ENCODE data around the gene TCF19. TPM values are rescaled to one million over a fixed set of nuclear protein-coding genes. Genes with fewer than 3 reads are reported as not detected.
"Not testable (repeated sequence)": the region's sequence is repeated elsewhere in the genome, so short reads cannot be mapped to it uniquely, and the experiment has no call there.

Gene TCF19
- total and polyA plus RNA-seq, 2 experiments from 2014 or later: 18.3 to 28.4 TPM

GRCh38 chr6:31186052-31186734, 27.8 kb downstream of the TCF19 start:
- DNase-seq: no peak
- Histone ChIP-seq H3K36me3 (ENCODE audit: low read depth) (no peaks in the 10 kb centered on the region), H2AFZ (no peak overlapping the region), H3K4me1 (ENCODE audit: insufficient read depth) (no peaks in the 10 kb centered on the region), H3F3A (ENCODE audit: insufficient read depth) (no peaks in the 10 kb centered on the region), H3K4me3 (no peak overlapping the region), H3K79me2 (ENCODE audit: insufficient read depth) (no peaks in the 10 kb centered on the region), H3K4me2 (ENCODE audit: unreplicated experiment) (no peak overlapping the region), H3K27ac (no peak overlapping the region), H3K27me3 (replicated peaks; ENCODE audit: insufficient read depth) (no peaks in the 10 kb centered on the region), H4K20me1 (ENCODE audit: insufficient read depth) (no peaks in the 10 kb centered on the region), H3K9me3 (ENCODE audit: low read depth) (no peaks in the 10 kb centered on the region), H3K9me2 (ENCODE audit: insufficient read depth) (no peaks in the 10 kb centered on the region), H3K9ac (no peak overlapping the region)
- in situ Hi-C loops (cut with MboI): no loop called here
- TF ChIP-seq EZH2 (IDR thresholded peaks at IDR 0.05; ENCODE audit: insufficient read depth, poor library complexity, severe bottlenecking): no peak
- TF ChIP-seq EZH2phosphoT487 (IDR thresholded peaks at IDR 0.05; ENCODE audit: insufficient read depth, low read depth): no peak
- WGBS, 2 experiments (ENCODE audit: low coverage in 1 of 2, low lambda C conversion rate in 2 of 2, missing lambda C conversion rate in 2 of 2): 80 to 81% methylated on average over 24 of the region's 24 CpGs

DNA sequence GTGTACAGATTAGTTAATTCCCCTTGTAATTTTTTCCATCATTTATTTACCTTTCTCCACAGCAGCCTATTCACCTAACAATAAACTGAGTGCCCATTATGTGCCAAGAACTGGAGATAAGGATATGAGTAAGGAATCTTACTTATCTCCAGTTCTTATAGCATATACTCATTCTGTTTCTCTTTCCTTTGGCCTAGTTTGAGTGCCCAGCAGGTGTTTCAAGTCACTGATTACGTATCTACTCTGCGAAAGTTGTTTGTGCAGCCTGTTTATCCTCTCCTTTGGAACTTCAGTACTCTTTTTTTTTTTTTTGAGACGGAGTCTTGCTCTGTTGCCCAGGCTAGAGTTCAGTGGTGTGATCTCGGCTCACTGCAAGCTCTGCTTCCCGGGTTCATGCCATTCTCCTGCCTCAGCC, 29.4 kb downstream of the TCF19 start:
- Histone ChIP-seq H3K4me1 (ENCODE audit: insufficient read depth) (no peaks in the 10 kb centered on the region), H3K27me3 (replicated peaks; ENCODE audit: insufficient read depth) (no peaks in the 10 kb centered on the region), H3K9me3 (ENCODE audit: low read depth) (no peaks in the 10 kb centered on the region), H3F3A (ENCODE audit: insufficient read depth) (no peaks in the 10 kb centered on the region), H3K9me2 (ENCODE audit: insufficient read depth) (no peaks in the 10 kb centered on the region), H3K9ac (no peak overlapping the region), H3K27ac (no peak overlapping the region), H3K36me3 (ENCODE audit: low read depth) (no peaks in the 10 kb centered on the region), H3K79me2 (ENCODE audit: insufficient read depth) (no peaks in the 10 kb centered on the region), H2AFZ (no peak overlapping the region), H3K4me3 (no peak overlapping the region), H3K4me2 (ENCODE audit: unreplicated experiment) (no peak overlapping the region), H4K20me1 (ENCODE audit: insufficient read depth) (no peaks in the 10 kb centered on the region)
- WGBS, 2 experiments (ENCODE audit: low coverage in 1 of 2, low lambda C conversion rate in 2 of 2, missing lambda C conversion rate in 2 of 2): 78 to 82% methylated on average over 5 of the region's 5 CpGs
- no peak for DNase-seq
- in situ Hi-C loops (cut with MboI): no loop called here
- TF ChIP-seq EZH2 (IDR thresholded peaks at IDR 0.05; ENCODE audit: insufficient read depth, poor library complexity, severe bottlenecking): no peak
- no peak for TF ChIP-seq EZH2phosphoT487 (IDR thresholded peaks at IDR 0.05; ENCODE audit: insufficient read depth, low read depth)

DNA sequence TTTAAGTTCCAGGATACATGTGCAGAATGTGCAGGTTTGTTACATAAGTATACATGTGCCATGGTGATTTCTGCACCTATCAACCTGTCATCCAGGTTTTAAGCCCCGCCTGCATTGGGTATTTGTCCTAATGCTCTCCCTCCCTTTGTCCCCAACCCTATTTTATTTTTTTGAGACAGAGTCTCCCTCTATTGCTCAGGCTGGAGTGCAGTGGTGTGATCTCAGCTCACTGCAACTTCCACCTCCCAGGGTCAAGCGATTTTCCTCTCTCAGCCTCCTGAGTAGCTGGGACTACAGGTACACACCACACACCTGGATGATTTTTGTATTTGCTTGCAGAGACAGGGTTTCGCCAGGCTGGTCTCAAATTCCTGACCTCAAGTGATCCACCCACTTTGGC, 30.8 kb downstream of the TCF19 start:
- not testable (repeated sequence) for H3K4me2 ChIP-seq (ENCODE audit: unreplicated experiment); DNase-seq
- 60 to 70% methylated on average over 3 of the region's 3 CpGs for WGBS, 2 experiments (ENCODE audit: low coverage in 1 of 2, low lambda C conversion rate in 2 of 2, missing lambda C conversion rate in 2 of 2)

DNA sequence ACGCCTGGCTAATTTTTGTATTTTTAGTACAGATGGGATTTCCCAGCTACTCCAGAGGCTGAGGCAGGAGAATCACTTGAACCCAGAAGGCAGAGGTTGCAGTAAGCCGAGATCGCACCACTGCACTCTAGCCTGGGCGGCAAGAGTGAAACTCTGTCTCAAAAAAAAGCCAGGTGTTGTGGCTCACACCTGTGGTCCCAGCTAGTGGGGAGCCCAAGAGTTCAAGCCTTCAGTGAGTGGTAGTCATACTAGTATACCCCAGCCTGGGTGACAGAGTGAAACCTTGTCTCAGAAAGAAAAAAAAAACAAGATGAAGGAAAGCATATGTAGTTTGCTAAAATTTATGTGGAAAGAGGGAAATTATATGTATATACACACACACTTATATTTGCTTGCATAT, 32.1 kb downstream of the TCF19 start:
- no peaks in the 10 kb centered on the region for H3K9me2 ChIP-seq (ENCODE audit: insufficient read depth)
- 74 to 81% methylated on average over 4 of the region's 4 CpGs for WGBS, 2 experiments (ENCODE audit: low coverage in 1 of 2, low lambda C conversion rate in 2 of 2, missing lambda C conversion rate in 2 of 2)
- H3K9ac ChIP-seq: no peak overlapping the region
- H2AFZ ChIP-seq: no peak overlapping the region
- H3K79me2 ChIP-seq (ENCODE audit: insufficient read depth): no peaks in the 10 kb centered on the region
- H3K9me3 ChIP-seq (ENCODE audit: low read depth): no peaks in the 10 kb centered on the region
- DNase-seq: no peak
- H3K4me2 ChIP-seq (ENCODE audit: unreplicated experiment): no peak overlapping the region
- H3K27me3 ChIP-seq (replicated peaks; ENCODE audit: insufficient read depth): no peaks in the 10 kb centered on the region
- no peaks in the 10 kb centered on the region for H3F3A ChIP-seq (ENCODE audit: insufficient read depth)
- no peak overlapping the region for H3K27ac ChIP-seq
- no peak overlapping the region for H3K4me3 ChIP-seq
- no peaks in the 10 kb centered on the region for H4K20me1 ChIP-seq (ENCODE audit: insufficient read depth)
- no peaks in the 10 kb centered on the region for H3K4me1 ChIP-seq (ENCODE audit: insufficient read depth)
- no peak for TF ChIP-seq EZH2 (IDR thresholded peaks at IDR 0.05; ENCODE audit: insufficient read depth, poor library complexity, severe bottlenecking)
- no peak for TF ChIP-seq EZH2phosphoT487 (IDR thresholded peaks at IDR 0.05; ENCODE audit: insufficient read depth, low read depth)
- H3K36me3 ChIP-seq (ENCODE audit: low read depth): no peaks in the 10 kb centered on the region
- in situ Hi-C loops (cut with MboI): loop anchor here (5.0 kb wide), 1 partner anchor 53 kb away; the partner anchor contains the start of gene PSORS1C2

More for the DNA sequence above, 30.8 kb downstream of the TCF19 start:
- H4K20me1 ChIP-seq (ENCODE audit: insufficient read depth); H3K9me3 ChIP-seq (ENCODE audit: low read depth); H2AFZ ChIP-seq; H3K4me3 ChIP-seq; H3K27me3 ChIP-seq (replicated peaks; ENCODE audit: insufficient read depth); H3K27ac ChIP-seq; H3K9me2 ChIP-seq (ENCODE audit: insufficient read depth); H3K9ac ChIP-seq; H3K36me3 ChIP-seq (ENCODE audit: low read depth); in situ Hi-C loops (cut with MboI); H3K4me1 ChIP-seq (ENCODE audit: insufficient read depth); H3F3A ChIP-seq (ENCODE audit: insufficient read depth); H3K79me2 ChIP-seq (ENCODE audit: insufficient read depth): not testable (repeated sequence)

- H2AFZ ChIP-seq; H4K20me1 ChIP-seq (ENCODE audit: insufficient read depth); H3K27ac ChIP-seq; H3K4me2 ChIP-seq (ENCODE audit: unreplicated experiment); H3K4me1 ChIP-seq (ENCODE audit: insufficient read depth); H3F3A ChIP-seq (ENCODE audit: insufficient read depth); H3K4me3 ChIP-seq; H3K9me2 ChIP-seq (ENCODE audit: insufficient read depth); H3K9me3 ChIP-seq (ENCODE audit: low read depth); H3K9ac ChIP-seq; H3K36me3 ChIP-seq (ENCODE audit: low read depth); H3K79me2 ChIP-seq (ENCODE audit: insufficient read depth); H3K27me3 ChIP-seq (replicated peaks; ENCODE audit: insufficient read depth): not testable (repeated sequence)
- in situ Hi-C loops (cut with MboI): loop anchor here (5.0 kb wide), 1 partner anchor 55 kb away; the partner anchor contains the start of gene PSORS1C2
- WGBS, 2 experiments (ENCODE audit: low coverage in 1 of 2, low lambda C conversion rate in 2 of 2, missing lambda C conversion rate in 2 of 2): 38 to 40% methylated on average over 10 of the region's 10 CpGs
- peak; percentile 76 for DNase-seq
Observed at GRCh38 chr6:31192431-31193105, 34.2 kb downstream of the TCF19 start.
